HAP-1 (cell line): ENCODE results near the gene KLHL6.
"Not testable (repeated sequence)": the region's sequence is repeated elsewhere in the genome, so short reads cannot be mapped to it uniquely, and the experiment has no call there.

ENCODE experiments used
- DNase-seq, 2 experiments: peaks; one replicate each; pipeline ENCODE4 v3.0.0-alpha.2; 2016 to 2020; ENCODE audit warnings: low spot score in 2 of 2
- H3K27me3 ChIP-seq: fragments of 250-450 bp; sonication (Bioruptor Pico); 2 replicates; pipeline ENCODE4 v1.5.1; 2020; ENCODE audit warnings: low read depth, mild to moderate bottlenecking, moderate library complexity
- H3K36me3 ChIP-seq: fragments of 250-450 bp; sonication (Bioruptor Pico); replicated peaks from 2 replicates; pipeline ENCODE4 v1.5.1; 2020; ENCODE audit warnings: mild to moderate bottlenecking
- H3K4me1 ChIP-seq: fragments of 250-450 bp; sonication (Bioruptor Pico); 2 replicates; pipeline ENCODE4 v1.5.1; 2020; ENCODE audit warnings: mild to moderate bottlenecking
- H3K4me3 ChIP-seq: fragments of 250-450 bp; sonication (Bioruptor Pico); 2 replicates; pipeline ENCODE4 v1.5.1; 2020; ENCODE audit warnings: mild to moderate bottlenecking, moderate library complexity
- H3K9me3 ChIP-seq: fragments of 250-450 bp; sonication (Bioruptor Pico); 2 replicates; pipeline ENCODE4 v1.5.1; 2020; ENCODE audit warnings: mild to moderate bottlenecking, moderate library complexity
- in situ Hi-C: fragments of 300-500 bp; cut with MboI; formaldehyde crosslinking; loops from 3 replicates; pipeline ENCODE4 v1.14.3; 2020; ENCODE audit warnings: low sequenced_read_pairs, inconsistent platforms, mixed read lengths

KLHL6 gene

DNA sequence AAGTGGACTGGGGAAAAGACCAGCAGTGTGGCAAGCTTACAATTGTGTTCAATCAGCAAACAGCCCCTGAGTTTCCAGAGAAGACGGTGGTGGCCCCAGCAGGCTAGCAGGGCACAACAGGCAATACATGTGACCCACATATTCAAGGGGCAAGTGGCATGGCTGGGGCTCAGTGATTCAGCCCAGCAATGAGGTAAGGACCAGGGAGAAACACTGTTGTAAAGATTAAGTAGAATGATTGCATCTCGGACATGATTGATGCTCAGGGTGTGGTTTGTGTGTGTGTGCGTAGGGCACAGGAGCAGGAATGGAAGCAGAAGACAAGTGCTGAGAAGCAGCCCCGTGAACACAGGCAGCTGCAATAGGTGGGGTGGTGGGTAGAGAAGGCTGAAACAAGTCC is 37.9 kb downstream of the KLHL6 start:
- H3K4me3 ChIP-seq = no peak overlapping the region
- no peak for DNase-seq
- no peaks in the 10 kb centered on the region for H3K36me3 ChIP-seq
- H3K4me1 ChIP-seq = peaks cover 11% of the 10 kb centered on the region
- in situ Hi-C loops = no loop called here
- H3K27me3 ChIP-seq = no peaks in the 10 kb centered on the region
- no peaks in the 10 kb centered on the region for H3K9me3 ChIP-seq

DNA sequence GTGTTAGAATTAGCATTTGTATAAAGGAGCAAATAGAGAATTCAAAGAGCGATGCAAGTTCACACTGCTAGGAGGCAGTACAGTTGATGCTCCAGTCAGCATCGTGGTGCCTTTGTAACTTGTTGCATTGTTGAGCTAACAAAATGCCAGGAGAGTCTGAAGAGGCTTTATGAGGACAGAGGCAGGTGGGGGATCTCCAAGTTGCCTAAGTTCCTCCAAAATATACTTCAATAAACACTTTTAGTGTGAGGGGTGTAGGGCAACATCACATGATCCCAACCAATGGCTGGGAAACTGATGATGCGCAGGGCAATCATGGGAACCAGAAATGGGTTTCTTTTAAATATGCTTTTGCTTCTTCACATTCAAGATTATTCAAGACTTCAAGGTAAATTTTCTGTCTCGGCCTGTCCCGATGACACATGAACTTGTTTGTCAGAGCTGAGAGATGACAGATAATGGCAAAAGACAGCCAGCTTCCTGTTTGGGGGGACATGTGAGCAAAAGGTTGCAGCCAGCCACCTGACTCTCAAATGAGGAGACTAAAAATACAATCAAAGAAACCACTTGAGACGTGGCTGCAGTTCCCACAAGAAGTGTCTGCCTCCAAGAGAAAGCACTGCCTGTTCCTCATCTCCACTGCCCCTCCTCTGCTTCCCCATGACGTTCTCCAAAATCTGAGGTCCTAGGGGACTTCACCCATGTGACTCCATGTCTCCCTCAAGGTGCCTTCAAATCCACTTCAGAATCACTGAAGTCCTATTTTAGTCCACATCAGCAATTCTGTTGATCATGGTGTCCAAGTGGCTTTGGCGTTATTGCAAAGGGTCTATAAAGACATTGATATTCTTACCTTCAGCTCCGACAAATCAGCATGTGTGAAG is 39.3 kb downstream of the KLHL6 start:
- Histone ChIP-seq H3K27me3 (no peaks in the 10 kb centered on the region), H3K4me1 (peaks cover 11% of the 10 kb centered on the region), H3K4me3 (no peak overlapping the region), H3K9me3 (no peaks in the 10 kb centered on the region), H3K36me3 (no peaks in the 10 kb centered on the region)
- DNase-seq = no peak
- in situ Hi-C loops = no loop called here

DNA sequence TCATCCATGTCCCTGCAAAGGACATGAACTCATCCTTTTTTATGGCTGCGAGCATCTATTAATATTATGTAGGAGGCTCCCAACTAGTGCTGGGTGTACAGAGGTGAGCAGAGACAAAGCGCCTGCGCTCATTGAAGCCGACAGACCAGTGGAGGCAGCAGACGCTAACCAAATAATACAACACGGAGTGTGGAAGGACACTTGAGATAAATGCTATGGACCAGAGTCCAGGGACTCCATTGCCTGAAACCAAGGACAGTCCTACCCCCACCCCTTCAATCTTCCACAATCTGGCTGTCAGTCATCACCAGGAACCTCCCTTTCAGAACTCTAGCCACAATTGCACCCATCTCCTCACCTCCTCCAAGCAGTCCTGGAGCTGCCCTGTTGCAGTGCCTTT is 41.5 kb downstream of the KLHL6 start:
- Histone ChIP-seq H3K4me1 (peaks cover 8% of the 10 kb centered on the region), H3K4me3 (no peak overlapping the region), H3K36me3 (no peaks in the 10 kb centered on the region), H3K9me3 (no peaks in the 10 kb centered on the region), H3K27me3 (no peaks in the 10 kb centered on the region)
- in situ Hi-C loops = no loop called here
- DNase-seq = no peak

DNA sequence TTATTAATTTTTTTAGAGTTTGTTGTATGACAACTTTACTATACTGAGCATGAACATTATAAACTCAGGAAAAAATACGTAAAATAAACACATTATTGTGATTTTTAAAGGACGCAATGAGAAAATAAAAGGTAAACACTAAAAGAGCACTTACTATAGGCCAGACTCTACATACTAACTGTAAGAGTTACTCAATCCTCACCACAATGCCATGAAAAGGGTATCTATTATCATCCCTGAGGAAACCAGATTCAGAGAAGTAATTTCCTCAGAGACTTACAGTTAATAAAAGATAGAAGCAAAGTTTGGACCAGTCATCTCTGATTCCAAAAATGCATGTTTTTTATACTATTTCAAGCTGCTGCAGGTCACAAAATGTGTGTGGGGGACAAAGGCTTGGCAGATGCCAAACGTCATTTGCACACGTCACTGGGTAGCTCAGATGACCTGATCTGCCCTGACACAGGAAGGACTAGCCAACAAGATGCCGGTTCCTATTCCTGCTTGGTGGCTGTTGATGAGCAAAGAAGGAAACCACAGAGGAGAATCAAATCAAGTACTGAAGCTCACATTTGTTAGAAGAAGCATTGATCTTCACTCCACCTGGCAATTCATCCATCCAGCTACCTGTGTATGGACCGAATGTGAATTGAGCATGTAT is 42.3 kb downstream of the KLHL6 start:
- in situ Hi-C loops = no loop called here
- no peak for DNase-seq
- no peaks in the 10 kb centered on the region for H3K36me3 ChIP-seq
- no peaks in the 10 kb centered on the region for H3K9me3 ChIP-seq
- H3K4me1 ChIP-seq = no peaks in the 10 kb centered on the region
- H3K27me3 ChIP-seq = no peaks in the 10 kb centered on the region
- H3K4me3 ChIP-seq = no peak overlapping the region

DNA sequence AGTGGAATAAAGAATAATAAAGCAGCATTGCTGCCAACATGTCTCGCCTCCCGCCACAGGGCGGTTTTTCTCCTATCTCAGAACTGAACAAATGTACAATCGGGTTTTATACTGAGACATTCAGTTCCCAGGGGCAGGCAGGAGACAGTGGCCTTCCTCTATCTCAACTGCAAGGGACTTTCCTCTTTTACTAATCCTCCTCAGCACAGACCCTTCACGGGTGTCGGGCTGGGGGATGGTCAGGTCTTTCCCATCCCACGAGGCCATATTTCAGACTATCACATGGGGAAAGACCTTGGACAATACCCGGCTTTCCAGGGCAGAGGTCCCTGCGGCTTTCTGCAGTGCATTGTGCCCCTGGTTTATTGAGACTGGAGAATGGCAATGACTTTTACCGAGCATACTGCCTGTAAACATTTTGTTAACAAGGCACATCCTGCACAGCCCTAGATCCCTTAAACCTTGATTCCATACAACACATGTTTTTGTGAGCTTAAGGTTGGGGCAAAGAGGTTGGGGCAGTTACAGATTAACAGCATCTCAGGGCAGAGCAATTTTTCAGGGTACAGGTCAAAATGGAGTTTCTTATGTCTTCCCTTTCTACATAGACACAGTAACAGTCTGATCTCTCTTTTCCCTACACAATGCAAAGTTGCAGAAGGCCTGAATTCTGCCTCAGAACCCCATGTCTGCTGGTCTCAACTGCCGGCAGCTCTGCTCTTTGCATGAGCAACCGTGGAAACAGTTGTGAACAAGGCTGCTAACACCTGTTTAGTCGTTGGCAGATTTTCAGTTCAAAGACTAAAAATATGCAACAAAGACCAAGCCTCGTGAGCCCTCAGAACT is 44.0 kb downstream of the KLHL6 start:
- H3K36me3 ChIP-seq, H3K4me3 ChIP-seq, H3K27me3 ChIP-seq, H3K4me1 ChIP-seq, in situ Hi-C loops, H3K9me3 ChIP-seq, DNase-seq: not testable (repeated sequence)

DNA sequence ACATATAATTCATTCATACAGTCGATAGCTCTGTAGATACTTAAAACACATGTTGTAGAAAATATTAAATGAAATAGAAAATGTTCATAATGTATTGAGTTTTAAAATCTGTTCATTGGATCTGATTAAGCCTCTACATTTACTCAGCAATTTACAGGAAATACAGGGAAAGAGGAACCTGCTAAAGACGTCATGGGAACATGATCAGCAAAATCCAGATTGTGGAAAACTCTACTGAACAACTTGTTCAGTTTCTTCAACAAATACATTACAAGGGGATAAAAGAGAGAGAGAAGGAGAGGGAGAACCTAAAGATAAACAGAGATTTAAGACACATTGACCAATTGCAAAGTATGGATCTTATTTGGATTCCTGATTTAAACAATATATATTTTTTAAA is 46.7 kb downstream of the KLHL6 start:
- H3K9me3 ChIP-seq = no peaks in the 10 kb centered on the region
- no peaks in the 10 kb centered on the region for H3K27me3 ChIP-seq
- DNase-seq = no peak
- in situ Hi-C loops = no loop called here
- H3K36me3 ChIP-seq = no peaks in the 10 kb centered on the region
- H3K4me1 ChIP-seq = no peaks in the 10 kb centered on the region
- no peak overlapping the region for H3K4me3 ChIP-seq

DNA sequence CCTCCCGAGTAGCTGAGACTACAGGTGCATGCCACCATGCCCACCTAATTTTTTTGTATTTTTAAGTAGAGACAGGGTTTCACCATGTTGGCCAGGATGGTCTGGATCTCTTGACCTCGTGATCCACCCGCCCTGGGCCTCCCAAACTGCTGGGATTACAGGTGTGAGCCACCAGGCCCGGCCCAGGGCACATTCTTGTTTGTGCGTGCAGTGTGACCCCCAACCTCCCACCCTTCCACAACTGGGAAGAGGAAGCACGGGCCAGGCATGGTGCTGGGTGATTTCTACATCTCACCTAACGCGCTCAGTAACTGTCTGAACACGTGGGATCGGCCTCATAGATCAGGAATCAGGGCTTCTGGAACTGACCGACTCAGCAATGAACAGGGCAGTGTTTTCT is 48.0 kb downstream of the KLHL6 start:
- no peaks in the 10 kb centered on the region for H3K36me3 ChIP-seq
- in situ Hi-C loops = no loop called here
- H3K4me1 ChIP-seq = no peaks in the 10 kb centered on the region
- DNase-seq = no peak
- no peak overlapping the region for H3K4me3 ChIP-seq
- H3K27me3 ChIP-seq = no peaks in the 10 kb centered on the region
- no peaks in the 10 kb centered on the region for H3K9me3 ChIP-seq

DNA sequence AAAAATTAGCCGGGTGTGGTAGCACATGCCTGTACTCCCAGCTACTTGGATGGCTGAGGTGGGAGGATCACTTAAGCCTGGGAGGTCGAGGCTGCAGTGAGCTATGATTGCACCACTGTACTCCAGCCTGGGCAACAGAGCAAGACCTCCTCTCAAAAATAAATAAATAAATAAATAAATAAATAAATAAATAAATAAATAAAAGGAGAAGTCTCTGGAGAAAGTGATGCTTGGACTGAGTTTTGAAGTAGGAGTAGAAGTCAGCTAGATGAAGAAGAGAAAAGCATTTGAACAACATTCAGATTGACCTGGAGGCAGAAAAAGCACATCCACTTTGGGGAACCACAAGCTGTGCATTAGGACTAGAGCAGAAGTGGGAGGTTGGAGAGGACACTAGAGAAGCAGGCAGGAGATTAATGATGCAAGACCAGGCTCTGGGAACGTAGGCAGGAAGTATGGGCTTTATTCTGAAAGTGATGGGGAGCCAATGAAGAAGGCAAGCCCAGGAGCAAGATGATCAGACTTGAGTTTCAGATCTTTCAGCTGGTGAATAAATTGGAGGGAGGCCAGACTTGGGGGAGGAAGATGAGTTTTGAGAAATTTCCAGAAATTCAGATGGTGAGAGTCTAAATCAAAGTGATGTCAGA is 48.7 kb downstream of the KLHL6 start:
- Histone ChIP-seq H3K9me3 (no peaks in the 10 kb centered on the region), H3K27me3 (no peaks in the 10 kb centered on the region), H3K4me1 (no peaks in the 10 kb centered on the region), H3K4me3 (no peak overlapping the region), H3K36me3 (no peaks in the 10 kb centered on the region)
- in situ Hi-C loops = no loop called here
- no peak for DNase-seq

DNA sequence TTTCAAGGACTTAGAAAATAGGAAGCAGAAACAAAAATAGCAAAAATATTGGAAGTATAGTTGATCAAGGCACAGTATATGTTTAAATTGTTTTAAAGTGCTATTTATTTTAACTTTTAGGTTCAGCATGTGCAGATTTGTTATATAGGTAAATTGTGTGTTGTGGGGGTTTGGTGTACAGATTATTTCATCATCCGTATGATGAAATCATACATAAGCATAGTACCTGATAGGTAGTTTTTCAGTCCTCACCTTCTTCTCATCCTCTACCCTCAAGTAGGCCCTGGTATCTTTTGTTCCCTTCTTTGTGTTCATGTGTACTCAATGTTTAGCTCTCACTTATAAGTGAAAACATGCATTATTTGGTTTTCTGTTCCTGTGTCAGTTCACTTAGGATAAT is 50.9 kb downstream of the KLHL6 start:
- no peak for DNase-seq
- in situ Hi-C loops = no loop called here
- H3K36me3 ChIP-seq = no peaks in the 10 kb centered on the region

DNA sequence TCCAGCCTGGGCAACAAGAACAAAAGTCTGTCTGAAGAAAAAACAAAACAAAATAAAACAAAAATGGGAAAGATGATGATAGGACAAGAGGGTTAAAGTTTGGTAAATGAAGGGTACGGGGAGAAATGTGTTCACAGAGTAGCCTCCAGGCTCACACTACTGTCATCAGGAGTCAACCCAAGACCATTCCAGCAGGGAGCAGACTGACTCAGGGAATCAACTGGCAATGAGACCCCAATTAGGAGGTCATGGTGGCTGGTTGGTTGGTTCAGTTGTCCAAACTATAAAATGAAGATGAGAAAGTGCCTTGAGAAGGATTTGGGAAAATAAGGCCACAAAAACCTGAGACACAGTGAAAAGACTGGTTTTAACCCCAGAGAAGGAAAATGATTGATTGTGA is 51.8 kb downstream of the KLHL6 start:
- Histone ChIP-seq H3K9me3 (no peaks in the 10 kb centered on the region), H3K36me3 (no peaks in the 10 kb centered on the region), H3K4me3 (no peak overlapping the region), H3K4me1 (no peaks in the 10 kb centered on the region), H3K27me3 (no peaks in the 10 kb centered on the region)
- in situ Hi-C loops = no loop called here
- no peak for DNase-seq

More for the DNA sequence above, 50.9 kb downstream of the KLHL6 start:
- no peaks in the 10 kb centered on the region for H3K4me1 ChIP-seq
- H3K9me3 ChIP-seq = no peaks in the 10 kb centered on the region
- H3K27me3 ChIP-seq = no peaks in the 10 kb centered on the region
- H3K4me3 ChIP-seq = no peak overlapping the region

DNA sequence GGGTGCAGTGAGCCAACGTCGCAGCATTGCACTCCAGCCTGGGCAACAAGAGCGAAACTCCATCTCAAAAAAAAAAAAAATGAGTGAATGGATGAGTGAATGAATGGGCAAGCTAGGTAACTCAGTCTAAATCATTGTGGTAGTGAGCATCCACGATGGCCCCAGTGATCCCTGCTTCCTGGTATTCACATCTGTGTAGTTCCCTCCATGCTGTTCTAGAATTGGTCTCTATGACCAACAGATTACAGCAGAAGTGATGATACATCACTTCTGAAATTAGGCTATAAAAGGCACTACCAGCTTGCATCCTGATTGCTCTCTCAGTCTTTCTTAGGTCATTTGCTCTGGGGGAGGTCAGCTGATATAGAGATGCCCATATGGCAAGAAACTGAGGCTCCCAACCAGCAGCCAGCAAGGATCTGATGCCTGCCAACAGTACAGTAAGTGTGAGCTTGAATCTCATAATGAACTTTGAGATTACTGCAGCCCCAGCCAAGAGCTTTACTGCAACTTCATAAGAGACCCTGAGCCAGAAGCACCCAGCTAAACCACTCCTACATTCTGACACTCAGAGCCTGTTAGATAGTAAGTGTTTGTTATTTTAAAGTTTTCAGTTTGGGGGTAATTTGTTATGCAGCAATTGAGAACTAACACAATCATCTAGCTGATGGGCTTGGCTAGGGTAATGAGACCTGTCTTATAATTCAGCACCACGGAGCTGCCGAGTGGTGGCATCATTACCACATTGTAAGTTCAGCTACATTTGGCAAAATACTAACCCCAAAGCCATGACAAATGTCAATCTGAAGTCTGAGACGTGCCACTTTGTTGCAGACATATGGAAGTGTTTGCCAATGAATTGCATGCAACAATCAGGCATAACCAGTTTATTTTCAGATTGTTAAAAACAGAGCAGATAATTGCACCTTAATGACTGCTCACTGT is 53.0 kb downstream of the KLHL6 start:
- no peaks in the 10 kb centered on the region for H3K9me3 ChIP-seq
- H3K4me3 ChIP-seq = no peak overlapping the region
- H3K36me3 ChIP-seq = no peaks in the 10 kb centered on the region
- in situ Hi-C loops = no loop called here
- H3K27me3 ChIP-seq = no peaks in the 10 kb centered on the region
- DNase-seq = no peak
- no peaks in the 10 kb centered on the region for H3K4me1 ChIP-seq

DNA sequence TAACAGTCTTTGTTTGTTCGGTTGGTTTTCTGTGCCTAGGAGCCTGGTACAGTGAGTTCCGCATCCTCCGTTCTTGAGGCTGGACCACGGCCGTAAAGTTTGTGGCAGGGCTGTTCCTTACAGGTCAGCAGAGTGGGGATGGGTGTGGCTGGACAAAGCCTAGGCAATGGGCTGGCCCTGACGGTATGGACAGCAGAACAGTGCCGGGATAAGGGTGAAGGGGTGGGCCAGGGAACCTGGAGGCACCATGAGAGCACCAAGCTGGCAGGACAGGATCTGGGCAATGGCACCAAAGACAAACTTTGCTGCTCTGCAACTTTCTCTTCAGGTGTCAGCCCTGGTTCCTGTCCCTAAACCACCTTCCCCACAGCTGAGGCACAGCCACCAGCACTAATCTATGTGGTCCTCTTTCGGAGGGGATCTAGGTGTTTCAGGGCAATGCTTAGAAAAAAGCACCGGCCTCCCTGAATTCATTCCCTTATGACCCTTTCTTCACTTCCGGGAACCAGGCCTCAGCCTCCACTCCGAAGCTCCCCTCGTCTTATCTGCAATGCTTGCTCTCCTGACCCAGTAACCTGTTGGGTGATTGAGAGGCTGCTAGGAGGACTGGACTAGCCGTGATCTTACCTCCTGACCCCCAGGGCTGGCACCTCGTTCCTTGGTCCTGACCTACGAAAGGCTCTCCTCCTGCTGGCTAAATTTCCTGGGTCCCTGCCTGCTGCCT is 54.4 kb downstream of the KLHL6 start:
- no peaks in the 10 kb centered on the region for H3K9me3 ChIP-seq
- H3K36me3 ChIP-seq = no peaks in the 10 kb centered on the region
- DNase-seq = no peak
- H3K4me1 ChIP-seq = no peaks in the 10 kb centered on the region
- in situ Hi-C loops = no loop called here
- no peak overlapping the region for H3K4me3 ChIP-seq
- H3K27me3 ChIP-seq = no peaks in the 10 kb centered on the region
